ENCODE data around the gene POLG. TPM values are rescaled to one million over a fixed set of nuclear protein-coding genes. Genes with fewer than 3 reads are reported as not detected.

POLG gene
- total and polyA plus RNA-seq, 3 experiments from 2014 or later, result 56.0 to 110 (median 106) TPM

GRCh38 chr15:89316504-89316903 lies 18.1 kb downstream of the POLG start:
- no peaks in the 10 kb centered on the region for H3K9me3 ChIP-seq (ENCODE audit: low read length)
- Mint-ChIP-seq H3K4me3 (no peak overlapping the region), H3K4me1 (peaks cover 13 to 14% (median 13%) of the 10 kb centered on the region in 3 donors), H3K36me3 (peaks cover 0 to 82% (median 28%) of the 10 kb centered on the region in 3 donors), H3K9me3 (no peaks in the 10 kb centered on the region), H3K27me3 (no peaks in the 10 kb centered on the region), H3K27ac (peak overlapping the region in 1 of 8 donors; percentile 78)
- H3K4me3 ChIP-seq (ENCODE audit: low read length), result no peak overlapping the region
- H3K27ac ChIP-seq (ENCODE audit: low read depth, low read length), result no peak overlapping the region
- DNase-seq, result no peak
- H3K36me3 ChIP-seq (ENCODE audit: insufficient read depth, low read length), result peaks cover 60% of the 10 kb centered on the region
- no peaks in the 10 kb centered on the region for H3K4me1 ChIP-seq (ENCODE audit: insufficient read depth, low read length)
- POLR2A ChIA-PET, result no interaction called here
- H3K27me3 ChIP-seq (ENCODE audit: insufficient read depth, low read length, poor library complexity, severe bottlenecking), result no peaks in the 10 kb centered on the region
- CTCF ChIA-PET, result no interaction called here

- ChIA-PET POLR2A (no interaction called here), CTCF (interaction anchor here (1.1 to 1.3 kb wide), 2 partner anchors 8 to 43 kb away, joined by 3 read pairs; no protein-coding TSS in a partner anchor)
- no peaks in the 10 kb centered on the region for H3K9me3 Mint-ChIP-seq
Measured at GRCh38 chr15:89315375-89315929, 19.2 kb downstream of the POLG start.

GRCh38 chr15:89309993-89310392 lies 24.6 kb downstream of the POLG start:
- ChIA-PET CTCF (interaction anchor here (1.2 kb wide), 1 partner anchor 103 kb away, joined by 3 read pairs; no protein-coding TSS in a partner anchor), POLR2A (interaction anchor here (0.5 kb wide), 1 partner anchor 63 kb away, joined by 7 read pairs; no protein-coding TSS in a partner anchor)
- H3K4me3 ChIP-seq (ENCODE audit: low read length), result no peak overlapping the region
- H3K36me3 Mint-ChIP-seq, result peaks cover 0 to 28% (median 1%) of the 10 kb centered on the region in 3 donors
- no peaks in the 10 kb centered on the region for H3K4me1 ChIP-seq (ENCODE audit: insufficient read depth, low read length)
- H3K9me3 ChIP-seq (ENCODE audit: low read length), result no peaks in the 10 kb centered on the region
- H3K27me3 Mint-ChIP-seq, result peaks cover 0 to 2% of the 10 kb centered on the region in 2 donors
- H3K27me3 ChIP-seq (ENCODE audit: insufficient read depth, low read length, poor library complexity, severe bottlenecking), result no peaks in the 10 kb centered on the region
- H3K4me1 Mint-ChIP-seq, result peaks cover 0 to 4% (median 2%) of the 10 kb centered on the region in 3 donors
- H3K4me3 Mint-ChIP-seq, result no peak overlapping the region
- H3K36me3 ChIP-seq (ENCODE audit: insufficient read depth, low read length), result peaks cover 2% of the 10 kb centered on the region
- peak overlapping the region in 5 of 8 donors; percentile 31 to 80 (median 44) for H3K27ac Mint-ChIP-seq
- H3K9me3 Mint-ChIP-seq, result no peaks in the 10 kb centered on the region
- no peak overlapping the region for H3K27ac ChIP-seq (ENCODE audit: low read depth, low read length)
- no peak for DNase-seq

More at GRCh38 chr15:89315375-89315929, 19.2 kb downstream of the POLG start:
- peaks cover 0 to 72% (median 28%) of the 10 kb centered on the region in 3 donors for H3K36me3 Mint-ChIP-seq
- peaks cover 13 to 14% (median 13%) of the 10 kb centered on the region in 3 donors for H3K4me1 Mint-ChIP-seq
- peak overlapping the region; percentile 27 to 88 (median 70) for H3K27ac Mint-ChIP-seq
- no peaks in the 10 kb centered on the region for H3K27me3 Mint-ChIP-seq
- H3K4me1 ChIP-seq (ENCODE audit: insufficient read depth, low read length), result no peaks in the 10 kb centered on the region
- H3K36me3 ChIP-seq (ENCODE audit: insufficient read depth, low read length), result peaks cover 50% of the 10 kb centered on the region
- no peak for DNase-seq
- no peak overlapping the region for H3K27ac ChIP-seq (ENCODE audit: low read depth, low read length)
- no peak overlapping the region for H3K4me3 Mint-ChIP-seq
- H3K27me3 ChIP-seq (ENCODE audit: insufficient read depth, low read length, poor library complexity, severe bottlenecking), result no peaks in the 10 kb centered on the region
- H3K4me3 ChIP-seq (ENCODE audit: low read length), result no peak overlapping the region
- H3K9me3 ChIP-seq (ENCODE audit: low read length), result no peaks in the 10 kb centered on the region

- H3K27ac Mint-ChIP-seq, result peak overlapping the region in 3 of 8 donors; percentile 29 to 60 (median 54)
Measured at GRCh38 chr15:89308236-89308635, 26.4 kb downstream of the POLG start.

GRCh38 chr15:89307791-89308190 lies 26.8 kb downstream of the POLG start:
- ChIA-PET CTCF (no interaction called here), POLR2A (no interaction called here)
- H3K4me1 ChIP-seq (ENCODE audit: insufficient read depth, low read length), result no peaks in the 10 kb centered on the region
- H3K36me3 ChIP-seq (ENCODE audit: insufficient read depth, low read length), result no peaks in the 10 kb centered on the region
- Mint-ChIP-seq H3K27me3 (peaks cover 0 to 2% of the 10 kb centered on the region in 2 donors), H3K4me1 (no peaks in the 10 kb centered on the region), H3K27ac (peak overlapping the region in 2 of 8 donors; percentile 29 to 55), H3K36me3 (peaks cover 0 to 19% (median 0%) of the 10 kb centered on the region in 3 donors), H3K9me3 (no peaks in the 10 kb centered on the region), H3K4me3 (no peak overlapping the region)
- H3K4me3 ChIP-seq (ENCODE audit: low read length), result no peak overlapping the region
- no peaks in the 10 kb centered on the region for H3K9me3 ChIP-seq (ENCODE audit: low read length)
- no peak overlapping the region for H3K27ac ChIP-seq (ENCODE audit: low read depth, low read length)
- DNase-seq, result no peak
- no peaks in the 10 kb centered on the region for H3K27me3 ChIP-seq (ENCODE audit: insufficient read depth, low read length, poor library complexity, severe bottlenecking)

More at GRCh38 chr15:89308236-89308635, 26.4 kb downstream of the POLG start:
- H3K9me3 ChIP-seq (ENCODE audit: low read length), result no peaks in the 10 kb centered on the region
- POLR2A ChIA-PET, result no interaction called here
- Mint-ChIP-seq H3K4me3 (no peak overlapping the region), H3K9me3 (no peaks in the 10 kb centered on the region), H3K27me3 (peaks cover 0 to 2% of the 10 kb centered on the region in 2 donors), H3K36me3 (peaks cover 0 to 20% (median 0%) of the 10 kb centered on the region in 3 donors), H3K4me1 (peaks cover 0 to 4% (median 2%) of the 10 kb centered on the region in 3 donors)
- no peaks in the 10 kb centered on the region for H3K4me1 ChIP-seq (ENCODE audit: insufficient read depth, low read length)
- no peaks in the 10 kb centered on the region for H3K36me3 ChIP-seq (ENCODE audit: insufficient read depth, low read length)
- no peaks in the 10 kb centered on the region for H3K27me3 ChIP-seq (ENCODE audit: insufficient read depth, low read length, poor library complexity, severe bottlenecking)
- no peak for DNase-seq
- no peak overlapping the region for H3K27ac ChIP-seq (ENCODE audit: low read depth, low read length)
- CTCF ChIA-PET, result no interaction called here
- no peak overlapping the region for H3K4me3 ChIP-seq (ENCODE audit: low read length)

- ChIA-PET POLR2A (no interaction called here), CTCF (no interaction called here)
Measured at GRCh38 chr15:89307046-89307587, 27.5 kb downstream of the POLG start.

GRCh38 chr15:89305395-89305794 lies 29.2 kb downstream of the POLG start:
- Histone ChIP-seq H3K27me3 (ENCODE audit: insufficient read depth, low read length, poor library complexity, severe bottlenecking) (no peaks in the 10 kb centered on the region), H3K4me1 (ENCODE audit: insufficient read depth, low read length) (no peaks in the 10 kb centered on the region), H3K4me3 (ENCODE audit: low read length) (no peak overlapping the region), H3K36me3 (ENCODE audit: insufficient read depth, low read length) (no peaks in the 10 kb centered on the region), H3K9me3 (ENCODE audit: low read length) (no peaks in the 10 kb centered on the region), H3K27ac (ENCODE audit: low read depth, low read length) (no peak overlapping the region)
- POLR2A ChIA-PET, result no interaction called here
- H3K9me3 Mint-ChIP-seq, result no peaks in the 10 kb centered on the region
- CTCF ChIA-PET, result interaction anchor here (1.3 kb wide), 1 partner anchor 25 kb away, joined by 4 read pairs; no protein-coding TSS in a partner anchor
- peaks cover 0 to 27% (median 4%) of the 10 kb centered on the region in 3 donors for H3K36me3 Mint-ChIP-seq
- peaks cover 0 to 2% of the 10 kb centered on the region in 2 donors for H3K27me3 Mint-ChIP-seq
- H3K27ac Mint-ChIP-seq, result no peak overlapping the region
- no peak for DNase-seq
- H3K4me1 Mint-ChIP-seq, result no peaks in the 10 kb centered on the region
- H3K4me3 Mint-ChIP-seq, result no peak overlapping the region

More at GRCh38 chr15:89307046-89307587, 27.5 kb downstream of the POLG start:
- Histone ChIP-seq H3K36me3 (ENCODE audit: insufficient read depth, low read length) (no peaks in the 10 kb centered on the region), H3K27ac (ENCODE audit: low read depth, low read length) (no peak overlapping the region), H3K4me3 (ENCODE audit: low read length) (no peak overlapping the region), H3K9me3 (ENCODE audit: low read length) (no peaks in the 10 kb centered on the region), H3K4me1 (ENCODE audit: insufficient read depth, low read length) (no peaks in the 10 kb centered on the region), H3K27me3 (ENCODE audit: insufficient read depth, low read length, poor library complexity, severe bottlenecking) (no peaks in the 10 kb centered on the region)
- Mint-ChIP-seq H3K4me1 (no peaks in the 10 kb centered on the region), H3K9me3 (no peaks in the 10 kb centered on the region), H3K4me3 (no peak overlapping the region), H3K27me3 (peaks cover 0 to 2% of the 10 kb centered on the region in 2 donors), H3K27ac (peak overlapping the region in 1 of 8 donors; percentile 33), H3K36me3 (peaks cover 0 to 18% (median 0%) of the 10 kb centered on the region in 3 donors)
- DNase-seq, result no peak

- Mint-ChIP-seq H3K4me1 (peaks cover 0 to 1% (median 0%) of the 10 kb centered on the region in 3 donors), H3K9me3 (no peaks in the 10 kb centered on the region), H3K27me3 (peaks cover 0 to 2% of the 10 kb centered on the region in 2 donors), H3K27ac (peak overlapping the region in 1 of 8 donors; percentile 6), H3K4me3 (no peak overlapping the region), H3K36me3 (peaks cover 0 to 31% (median 4%) of the 10 kb centered on the region in 3 donors)
- Histone ChIP-seq H3K4me3 (ENCODE audit: low read length) (no peak overlapping the region), H3K4me1 (ENCODE audit: insufficient read depth, low read length) (no peaks in the 10 kb centered on the region), H3K36me3 (ENCODE audit: insufficient read depth, low read length) (no peaks in the 10 kb centered on the region), H3K27me3 (ENCODE audit: insufficient read depth, low read length, poor library complexity, severe bottlenecking) (no peaks in the 10 kb centered on the region), H3K27ac (ENCODE audit: low read depth, low read length) (no peak overlapping the region), H3K9me3 (ENCODE audit: low read length) (no peaks in the 10 kb centered on the region)
- no peak for DNase-seq
- ChIA-PET POLR2A (no interaction called here), CTCF (no interaction called here)
Measured at GRCh38 chr15:89303986-89304385, 30.6 kb downstream of the POLG start.
